ENCODE data around the gene C12orf56.

The C12orf56 gene

GRCh38 chr12:64390275-64390851 is at the start of gene C12orf56:
Gene C12orf56 (minus strand): TSS chr12:64390758. CDS start chr12:64390565, 193 bp downstream.
- DNase-seq = peak; percentile 48

GRCh38 chr12:64440100-64440499 is 49.5 kb upstream of the C12orf56 start:
- no peak for DNase-seq

GRCh38 chr12:64433915-64434314 is 43.4 kb upstream of the C12orf56 start:
- DNase-seq = no peak

GRCh38 chr12:64431791-64432190 is 41.2 kb upstream of the C12orf56 start:
- no peak for DNase-seq

- no peak for DNase-seq
Measured at GRCh38 chr12:64430886-64431285, 40.3 kb upstream of the C12orf56 start.

GRCh38 chr12:64428956-64429355 is 38.4 kb upstream of the C12orf56 start:
- no peak for DNase-seq

- DNase-seq = no peak
Measured at GRCh38 chr12:64427988-64428387, 37.4 kb upstream of the C12orf56 start.

GRCh38 chr12:64419696-64420095 is 29.1 kb upstream of the C12orf56 start:
- DNase-seq = no peak

GRCh38 chr12:64418209-64418608 is 27.7 kb upstream of the C12orf56 start:
- DNase-seq = no peak

- DNase-seq = no peak
Measured at GRCh38 chr12:64413884-64414283, 23.3 kb upstream of the C12orf56 start.

- DNase-seq = no peak
Measured at GRCh38 chr12:64412459-64412858, 21.9 kb upstream of the C12orf56 start.

GRCh38 chr12:64411427-64411826 is 20.9 kb upstream of the C12orf56 start:
- DNase-seq = no peak

- no peak for DNase-seq
Measured at GRCh38 chr12:64407342-64408223, 17.0 kb upstream of the C12orf56 start.

- peak; percentile 77 for DNase-seq
Measured at GRCh38 chr12:64404470-64405256, 14.1 kb upstream of the C12orf56 start.

- DNase-seq = peak; percentile 98
Measured at GRCh38 chr12:64403707-64404469, 13.3 kb upstream of the C12orf56 start, which contains the start of gene XPOT. Gene XPOT (plus strand): TSS chr12:64404392. CDS start chr12:64410036, 5,644 bp downstream.

GRCh38 chr12:64402181-64402580 is 11.6 kb upstream of the C12orf56 start:
- DNase-seq = no peak

- DNase-seq = no peak
Measured at GRCh38 chr12:64400041-64400440, 9.5 kb upstream of the C12orf56 start.

- DNase-seq = no peak
Measured at GRCh38 chr12:64395739-64396138, 5.2 kb upstream of the C12orf56 start.

GRCh38 chr12:64392221-64392620 is 1.7 kb upstream of the C12orf56 start:
- no peak for DNase-seq

GRCh38 chr12:64389154-64389553 is 1.4 kb downstream of the C12orf56 start:
- no peak for DNase-seq

GRCh38 chr12:64387197-64387816 is 3.3 kb downstream of the C12orf56 start:
- DNase-seq = no peak

- no peak for DNase-seq
Measured at GRCh38 chr12:64385468-64385867, 5.1 kb downstream of the C12orf56 start.
